Thymus (tissue), 11 donors: ENCODE data around the gene EEF1A2. TPM values are rescaled to one million over a fixed set of nuclear protein-coding genes. Genes with fewer than 3 reads are reported as not detected.

Source experiments
- DNase-seq, 9 donors: peaks; one replicate each; pipeline ENCODE4 v3.0.0-alpha.2; 2013; ENCODE audit warnings: low spot score in 9 of 9, low read depth in 6 of 9, missing footprints in 1 of 9
- H3K27ac ChIP-seq, 2 donors: one replicate each; pipeline ENCODE4 v1.5.1; 2013; ENCODE audit warnings: control low read depth in 1 of 2, low read depth in 1 of 2, low read length in 1 of 2, mild to moderate bottlenecking in 1 of 2, moderate library complexity in 1 of 2
- H3K27me3 ChIP-seq, 2 donors: one replicate each; pipeline ENCODE4 v1.5.1; 2013; ENCODE audit warnings: low read length in 1 of 2; ENCODE audit not compliant: control insufficient read depth in 2 of 2, insufficient read depth in 1 of 2
- H3K36me3 ChIP-seq, 2 donors: one replicate each; pipeline ENCODE4 v1.5.1; 2013; ENCODE audit warnings: low read length in 1 of 2, mild to moderate bottlenecking in 1 of 2, moderate library complexity in 1 of 2; ENCODE audit not compliant: control insufficient read depth in 2 of 2, insufficient read depth in 2 of 2
- H3K4me1 ChIP-seq, 2 donors: one replicate each; pipeline ENCODE4 v1.5.1; 2013; ENCODE audit warnings: low read length in 2 of 2; ENCODE audit not compliant: control insufficient read depth in 2 of 2, insufficient read depth in 2 of 2
- H3K4me3 ChIP-seq, 2 donors: one replicate each; pipeline ENCODE4 v1.5.1; 2013; ENCODE audit warnings: low read length in 2 of 2, control low read depth in 1 of 2, mild to moderate bottlenecking in 1 of 2
- H3K9me3 ChIP-seq, 2 donors: one replicate each; pipeline ENCODE4 v1.5.1; 2013; ENCODE audit warnings: low read length in 1 of 2, mild to moderate bottlenecking in 1 of 2; ENCODE audit not compliant: control insufficient read depth in 2 of 2, insufficient read depth in 1 of 2
- WGBS: extraction: QIAGEN DNeasy Blood & Tissue Kit; methylation state at CpG from one replicate; pipeline ENCODE4 v1.1.7; 2013; 5-methylcytosine and 5-hydroxymethylcytosine counted together
- polyA plus RNA-seq: library from polyadenylated mRNA; stranded (reverse); fragments of 200-250 nt; gene quantifications from one replicate; pipeline ENCODE4 v1.2.3, GENCODE V29; 2013
- total RNA-seq: library from RNA; stranded (reverse); fragments of 120-200 nt; gene quantifications from one replicate; pipeline ENCODE4 v1.2.4, GENCODE V29; 2013
- donor health status: healthy.

EEF1A2 gene
- total and polyA plus RNA-seq, 2 donors: 0.19 to 2.2 TPM

DNA sequence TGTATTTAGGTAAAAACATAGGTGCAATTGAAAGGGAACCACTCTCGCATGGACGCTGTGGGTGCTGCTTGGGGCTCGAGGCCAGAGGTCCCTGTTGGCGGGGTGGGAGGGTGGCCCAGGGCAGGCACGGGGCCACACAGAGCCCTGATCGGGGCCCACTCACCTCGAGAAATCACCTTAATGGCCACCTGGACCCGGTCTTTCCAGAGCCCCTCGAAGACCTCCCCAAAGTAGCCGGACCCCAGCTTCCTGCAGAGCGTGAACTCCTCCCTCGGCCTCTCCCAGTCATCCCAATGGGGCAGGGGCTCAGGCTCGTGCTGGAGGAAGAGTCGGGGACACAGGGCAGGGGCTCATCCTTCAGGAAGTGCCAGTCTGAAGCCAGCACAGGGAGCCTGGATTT lies 34.5 kb upstream of the EEF1A2 start:
- Histone ChIP-seq H3K4me1 (peaks cover 0 to 16% of the 10 kb centered on the region in 2 donors), H3K36me3 (no peaks in the 10 kb centered on the region), H3K4me3 (no peak overlapping the region), H3K27me3 (peaks cover 0 to 34% of the 10 kb centered on the region in 2 donors), H3K9me3 (peaks cover 0 to 3% of the 10 kb centered on the region in 2 donors), H3K27ac (no peak overlapping the region)
- DNase-seq: no peak
- 90% methylated on average over 14 of the region's 14 CpGs for WGBS

DNA sequence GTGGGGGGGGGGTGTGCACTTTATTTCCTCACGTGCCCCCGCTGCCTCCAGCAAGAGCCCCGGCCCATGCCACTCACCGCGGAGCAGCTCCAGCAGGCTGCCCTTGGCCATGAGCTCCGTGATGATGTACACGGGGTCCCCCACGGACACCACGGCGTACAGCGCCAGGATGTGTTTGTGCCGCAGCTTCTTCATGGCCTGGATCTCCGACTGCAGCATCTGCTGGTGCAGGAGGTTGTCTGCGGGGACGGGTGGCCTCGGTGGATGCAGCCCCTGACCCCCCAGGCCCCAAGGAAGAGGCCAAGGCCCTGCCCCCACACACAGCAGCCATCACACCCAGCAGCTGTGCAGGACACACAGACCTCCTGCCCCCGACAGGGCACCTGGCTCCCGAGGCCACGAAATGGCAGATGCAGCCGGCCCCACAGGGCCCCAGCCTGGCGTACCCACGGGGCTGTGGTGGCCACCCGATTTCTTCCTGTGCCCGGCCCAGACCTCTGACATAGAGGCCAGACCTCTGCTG lies 33.6 kb upstream of the EEF1A2 start:
- H3K27me3 ChIP-seq: peaks cover 0 to 34% of the 10 kb centered on the region in 2 donors
- 85% methylated on average over 24 of the region's 24 CpGs for WGBS
- DNase-seq: peak in 1 of 9 donors; percentile 1
- peaks cover 0 to 3% of the 10 kb centered on the region in 2 donors for H3K9me3 ChIP-seq
- H3K4me1 ChIP-seq: peaks cover 0 to 8% of the 10 kb centered on the region in 2 donors
- no peak overlapping the region for H3K27ac ChIP-seq
- H3K4me3 ChIP-seq: no peak overlapping the region
- no peaks in the 10 kb centered on the region for H3K36me3 ChIP-seq

DNA sequence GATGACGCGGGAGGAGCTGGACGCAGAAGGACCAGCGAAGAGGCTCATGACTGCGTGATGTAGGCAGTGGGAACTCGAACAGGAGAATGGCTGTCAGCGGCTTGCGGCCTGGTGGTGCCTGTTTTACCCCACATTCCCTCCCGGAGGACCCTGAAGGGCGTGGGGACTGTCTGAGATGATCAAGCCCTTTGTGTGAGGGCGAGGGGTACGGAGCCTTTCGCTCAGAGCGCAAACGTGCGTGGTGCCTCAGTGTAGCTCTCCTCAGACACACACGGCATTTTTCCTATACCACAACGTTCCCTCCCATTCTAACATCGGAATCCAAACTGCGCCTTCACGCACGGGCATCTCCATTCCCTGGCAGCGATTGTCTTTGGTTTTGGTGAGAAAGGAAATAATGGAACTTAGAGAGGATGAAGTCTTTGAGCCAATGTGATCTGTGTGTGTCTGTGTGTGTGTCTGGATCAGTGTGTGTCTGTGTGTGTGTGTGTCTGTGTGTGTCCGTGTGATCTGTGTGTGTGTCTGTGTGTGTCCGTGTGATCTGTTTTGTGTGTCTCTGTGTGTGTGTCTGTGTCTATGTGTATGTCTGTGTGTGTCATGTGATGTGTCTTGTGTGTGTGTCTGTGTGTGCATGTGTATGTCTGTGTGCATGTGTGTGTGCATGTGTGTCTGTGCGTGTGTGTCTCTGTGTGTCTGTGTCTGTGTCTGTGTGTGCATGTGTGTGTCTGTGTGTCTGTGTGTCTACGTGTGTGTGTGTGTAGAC lies 33.0 kb upstream of the EEF1A2 start:
- Histone ChIP-seq H3K9me3 (peaks cover 0 to 3% of the 10 kb centered on the region in 2 donors), H3K4me1 (peaks cover 0 to 2% of the 10 kb centered on the region in 2 donors), H3K27me3 (peaks cover 0 to 34% of the 10 kb centered on the region in 2 donors), H3K36me3 (no peaks in the 10 kb centered on the region), H3K4me3 (no peak overlapping the region), H3K27ac (no peak overlapping the region)
- no peak for DNase-seq
- 93% methylated on average over 27 of the region's 27 CpGs for WGBS

DNA sequence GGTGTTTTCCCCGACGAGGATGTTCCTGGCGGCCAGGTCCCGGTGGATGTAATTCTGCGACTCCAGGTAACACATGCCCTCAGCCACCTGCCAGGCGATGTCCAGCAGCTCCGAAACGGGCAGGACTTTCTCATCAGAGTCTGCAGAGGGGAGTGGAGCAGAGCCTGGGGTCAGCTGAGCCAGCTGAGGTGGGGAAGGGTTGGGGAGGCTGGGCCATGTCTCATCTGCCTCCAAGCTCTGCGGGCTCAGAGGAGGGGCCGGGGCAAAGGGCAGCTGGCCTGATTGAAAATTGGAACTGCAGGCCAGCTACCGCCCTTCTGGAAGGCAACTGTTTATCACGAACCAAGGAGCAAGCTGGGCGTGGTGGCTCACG lies 31.9 kb upstream of the EEF1A2 start:
- Histone ChIP-seq H3K9me3 (peaks cover 0 to 3% of the 10 kb centered on the region in 2 donors), H3K4me3 (no peak overlapping the region), H3K4me1 (no peaks in the 10 kb centered on the region), H3K27ac (no peak overlapping the region), H3K27me3 (peaks cover 0 to 34% of the 10 kb centered on the region in 2 donors), H3K36me3 (no peaks in the 10 kb centered on the region)
- DNase-seq: no peak
- 89% methylated on average over 14 of the region's 14 CpGs for WGBS

DNA sequence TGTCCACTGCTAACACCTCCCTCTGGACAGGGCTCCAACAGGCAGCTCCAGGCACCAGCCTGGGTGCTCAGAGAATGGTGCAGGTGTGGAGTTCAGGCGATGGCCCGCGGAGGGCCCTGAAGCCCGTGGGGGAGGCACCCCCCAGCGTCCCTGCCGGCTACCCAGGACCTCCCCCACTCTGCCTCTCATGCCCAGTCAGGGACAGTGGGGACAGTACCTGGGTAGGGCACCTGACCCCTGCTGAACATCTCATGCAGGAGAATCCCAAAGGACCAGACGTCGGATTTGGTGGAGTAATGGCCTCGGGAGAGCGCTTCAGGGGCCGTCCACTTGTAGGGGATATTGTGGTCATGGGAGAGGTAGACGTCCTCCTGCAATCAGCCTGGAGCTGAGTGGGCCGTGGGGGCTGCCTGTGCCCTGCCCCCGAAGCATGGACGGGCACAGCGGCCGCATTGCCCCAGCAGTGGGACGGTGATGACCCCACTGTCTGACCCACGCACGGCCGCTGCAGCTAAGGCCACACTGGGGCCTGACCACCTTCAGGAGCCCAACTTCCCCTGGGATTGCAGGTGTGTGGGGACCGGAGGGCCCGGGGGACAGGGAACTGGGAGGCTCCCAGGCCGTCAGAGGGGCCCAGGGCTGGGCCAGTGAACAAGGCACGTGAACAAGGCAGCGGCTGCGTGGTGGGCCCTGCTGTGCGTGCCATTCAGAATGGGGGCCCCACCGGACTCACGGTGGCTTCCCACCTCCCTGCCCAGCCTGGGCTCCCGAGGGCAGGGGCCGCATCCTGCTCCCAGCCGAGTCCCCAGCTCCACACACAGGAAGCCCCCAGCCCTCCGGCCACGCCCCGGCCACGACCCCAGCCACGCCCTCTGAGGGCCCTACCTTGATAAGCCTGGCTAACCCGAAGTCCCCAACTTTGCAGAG lies 31.2 kb upstream of the EEF1A2 start:
- no peak overlapping the region for H3K4me3 ChIP-seq
- H3K9me3 ChIP-seq: peaks cover 0 to 3% of the 10 kb centered on the region in 2 donors
- no peak for DNase-seq
- no peaks in the 10 kb centered on the region for H3K36me3 ChIP-seq
- 88% methylated on average over 39 of the region's 39 CpGs for WGBS
- peaks cover 0 to 31% of the 10 kb centered on the region in 2 donors for H3K27me3 ChIP-seq
- no peak overlapping the region for H3K27ac ChIP-seq
- no peaks in the 10 kb centered on the region for H3K4me1 ChIP-seq

DNA sequence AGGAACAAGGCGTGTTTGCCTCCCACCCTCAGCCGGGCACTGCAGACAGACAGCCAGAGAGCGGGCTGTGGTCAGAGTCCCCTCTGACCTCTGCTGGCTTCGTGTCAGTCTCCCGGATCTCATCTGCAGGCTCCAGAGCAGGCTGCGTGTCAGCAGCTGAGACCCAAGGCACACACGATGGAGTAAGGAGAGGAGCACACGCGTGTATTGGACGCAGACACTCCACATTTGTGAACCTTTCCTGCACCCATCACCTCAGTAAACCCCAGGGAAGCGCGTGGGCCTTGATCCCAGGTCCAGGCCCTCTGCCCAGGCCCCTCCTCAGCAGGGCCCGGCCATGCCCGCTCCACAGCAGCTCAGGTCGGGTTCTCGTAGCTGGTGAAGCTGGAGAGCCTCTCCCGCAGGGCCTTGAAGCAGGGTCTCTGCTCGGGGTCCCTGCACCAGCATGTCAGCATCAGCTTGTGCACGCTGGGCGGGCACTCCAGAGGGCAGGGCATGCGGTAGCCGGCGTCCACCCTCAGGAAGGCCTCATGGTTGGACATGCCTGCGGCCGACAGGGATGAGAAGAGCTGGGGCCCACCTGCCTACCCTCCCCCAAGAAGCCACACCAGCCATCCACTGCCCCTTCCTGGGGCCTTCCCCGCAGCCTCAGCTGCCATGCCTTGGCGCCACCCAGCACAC lies 30.4 kb upstream of the EEF1A2 start:
- H3K27ac ChIP-seq: no peak overlapping the region
- no peak for DNase-seq
- no peaks in the 10 kb centered on the region for H3K36me3 ChIP-seq
- peaks cover 0 to 3% of the 10 kb centered on the region in 2 donors for H3K9me3 ChIP-seq
- peaks cover 0 to 24% of the 10 kb centered on the region in 2 donors for H3K27me3 ChIP-seq
- WGBS: 96% methylated on average over 27 of the region's 27 CpGs
- H3K4me3 ChIP-seq: no peak overlapping the region
- no peaks in the 10 kb centered on the region for H3K4me1 ChIP-seq

DNA sequence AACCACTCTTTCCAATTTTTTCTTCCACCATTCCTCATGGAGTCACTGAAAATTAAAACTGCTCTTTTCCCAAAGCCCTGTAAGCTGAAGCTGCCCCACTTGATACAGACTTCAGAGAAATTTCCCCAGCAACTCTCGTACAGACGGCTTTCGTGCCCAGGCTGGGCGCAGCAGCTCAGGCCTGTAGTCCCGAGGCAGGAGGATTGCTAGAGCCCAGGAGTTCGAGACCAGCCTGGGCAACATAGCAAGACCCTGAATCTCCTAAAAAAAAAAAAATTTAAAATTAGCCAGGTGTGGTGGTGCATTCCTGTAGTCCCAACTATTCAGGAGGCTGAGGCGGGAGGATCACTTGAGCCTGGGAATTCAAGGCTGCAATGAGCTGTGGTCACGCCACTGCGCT lies 28.3 kb upstream of the EEF1A2 start:
- Histone ChIP-seq H3K4me3 (no peak overlapping the region), H3K27ac (no peak overlapping the region), H3K36me3 (peaks cover 3 to 10% of the 10 kb centered on the region in 2 donors), H3K4me1 (peaks cover under 1 to 3% of the 10 kb centered on the region in 2 donors), H3K9me3 (peaks cover 2 to 20% of the 10 kb centered on the region in 2 donors), H3K27me3 (peaks cover 0 to 17% of the 10 kb centered on the region in 2 donors)
- no peak for DNase-seq
- WGBS: 96% methylated on average over 9 of the region's 9 CpGs

DNA sequence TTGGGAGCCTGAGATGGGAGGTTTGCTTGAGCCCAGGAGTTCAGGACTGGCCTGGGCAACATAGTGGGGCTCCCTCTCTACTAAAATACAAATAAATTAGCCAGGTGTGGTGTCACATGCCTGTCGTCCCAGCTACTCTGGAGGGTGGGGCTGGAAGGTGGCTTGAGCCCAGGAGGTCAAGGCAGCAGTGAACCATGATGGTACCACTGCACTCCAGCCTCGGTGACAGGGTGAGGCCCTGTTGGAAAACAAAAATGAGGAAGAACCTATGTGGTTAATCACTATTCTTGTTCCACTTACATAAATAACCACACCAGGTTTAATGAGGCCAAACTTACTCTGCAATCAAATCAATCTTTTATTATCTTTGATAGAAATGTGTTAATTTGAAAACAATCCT lies 27.1 kb upstream of the EEF1A2 start:
- Histone ChIP-seq H3K36me3 (peaks cover 3 to 14% of the 10 kb centered on the region in 2 donors), H3K27ac (no peak overlapping the region), H3K9me3 (peaks cover 2 to 17% of the 10 kb centered on the region in 2 donors), H3K27me3 (peaks cover 0 to 17% of the 10 kb centered on the region in 2 donors), H3K4me1 (peaks cover 9 to 12% of the 10 kb centered on the region in 2 donors), H3K4me3 (no peak overlapping the region)
- no peak for DNase-seq
- 17% methylated on average over 2 of the region's 2 CpGs for WGBS
